ENCODE measurements around the gene ESYT1. TPM values are rescaled to one million over a fixed set of nuclear protein-coding genes. Genes with fewer than 3 reads are reported as not detected.

The ESYT1 gene
- total and polyA plus RNA-seq, 9 of the 15 experiments (the other 6 are each of a cell fraction or from before 2014, with no cell fraction given): 132 to 420 (median 164) TPM

DNA sequence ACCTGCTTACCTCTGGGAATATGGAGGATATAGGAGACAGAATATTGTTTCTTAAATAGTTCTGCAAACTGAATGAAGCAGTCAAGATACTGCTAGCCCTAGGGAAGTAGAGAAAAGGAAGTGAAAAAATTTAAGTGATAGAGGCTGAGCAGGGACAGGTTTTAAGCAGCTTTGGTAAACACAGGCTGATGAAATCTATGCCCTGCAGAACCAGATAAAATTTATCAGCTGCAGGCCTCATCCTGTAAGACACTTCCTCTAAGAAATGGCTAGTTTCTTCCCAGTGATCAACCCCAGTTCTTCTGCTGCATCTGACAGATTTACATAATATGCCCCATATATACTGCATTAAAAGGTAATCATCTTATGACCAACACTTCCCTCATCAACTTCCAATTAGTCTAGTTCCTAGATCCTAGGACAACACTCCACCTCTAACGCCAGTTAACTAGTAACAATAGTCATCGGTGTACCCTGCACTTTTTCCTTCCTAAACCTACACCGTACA is 1.3 kb upstream of the ESYT1 start (continued):
- TF ChIP-seq, protein P1, sequence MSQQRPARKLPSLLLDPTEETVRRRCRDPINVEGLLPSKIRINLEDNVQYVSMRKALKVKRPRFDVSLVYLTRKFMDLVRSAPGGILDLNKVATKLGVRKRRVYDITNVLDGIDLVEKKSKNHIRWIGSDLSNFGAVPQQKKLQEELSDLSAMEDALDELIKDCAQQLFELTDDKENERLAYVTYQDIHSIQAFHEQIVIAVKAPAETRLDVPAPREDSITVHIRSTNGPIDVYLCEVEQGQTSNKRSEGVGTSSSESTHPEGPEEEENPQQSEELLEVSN (IDR thresholded peaks at IDR 0.05; ENCODE audit: borderline replicate concordance in 1 of 2, extremely low read depth in 1 of 2, insufficient read depth in 1 of 2, insufficient read length in 1 of 2, low read depth in 1 of 2, low read length in 1 of 2, poor library complexity in 1 of 2, severe bottlenecking in 1 of 2): no peak
- TF ChIP-seq, protein P2, sequence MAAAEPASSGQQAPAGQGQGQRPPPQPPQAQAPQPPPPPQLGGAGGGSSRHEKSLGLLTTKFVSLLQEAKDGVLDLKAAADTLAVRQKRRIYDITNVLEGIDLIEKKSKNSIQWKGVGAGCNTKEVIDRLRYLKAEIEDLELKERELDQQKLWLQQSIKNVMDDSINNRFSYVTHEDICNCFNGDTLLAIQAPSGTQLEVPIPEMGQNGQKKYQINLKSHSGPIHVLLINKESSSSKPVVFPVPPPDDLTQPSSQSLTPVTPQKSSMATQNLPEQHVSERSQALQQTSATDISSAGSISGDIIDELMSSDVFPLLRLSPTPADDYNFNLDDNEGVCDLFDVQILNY (CRISPR knock-in tag; IDR thresholded peaks at IDR 0.05): no peak
- TF ChIP-seq NRF1 (conservative IDR thresholded peaks at IDR 0.05 in 1 of 2, IDR thresholded peaks at IDR 0.05 in 1 of 2): peak in 1 of 2 experiments; percentile 13; a peak in 2 of 4 replicates
- TF ChIP-seq SRSF1 (IDR thresholded peaks at IDR 0.05; ENCODE audit: low read depth, low read length): no peak
- TF ChIP-seq, protein P3, sequence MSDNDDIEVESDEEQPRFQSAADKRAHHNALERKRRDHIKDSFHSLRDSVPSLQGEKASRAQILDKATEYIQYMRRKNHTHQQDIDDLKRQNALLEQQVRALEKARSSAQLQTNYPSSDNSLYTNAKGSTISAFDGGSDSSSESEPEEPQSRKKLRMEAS (CRISPR knock-in tag; IDR thresholded peaks at IDR 0.05): no peak
- no peak for TF ChIP-seq BRCA1 (IDR thresholded peaks at IDR 0.05)
- no peak for TF ChIP-seq BRCA1 (CRISPR knock-in tag; IDR thresholded peaks at IDR 0.05)
- no peak for TF ChIP-seq ZNF354B (CRISPR knock-in tag; IDR thresholded peaks at IDR 0.05)
- TF ChIP-seq MLLT1 (IDR thresholded peaks at IDR 0.05): peak in 1 of 2 experiments; percentile 62; a peak in 2 of 4 replicates
- TF ChIP-seq POLR3G (IDR thresholded peaks at IDR 0.05; ENCODE audit: extremely low read depth, insufficient read length, insufficient replicate concordance): no peak
- TF ChIP-seq HLTF (IDR thresholded peaks at IDR 0.05): no peak
- TF ChIP-seq RAD51 (IDR thresholded peaks at IDR 0.05; ENCODE audit: borderline replicate concordance, low read depth): 0 out of 2 replicates have a peak, but pooled peaks have one; percentile 8
- TF ChIP-seq, protein P4, sequence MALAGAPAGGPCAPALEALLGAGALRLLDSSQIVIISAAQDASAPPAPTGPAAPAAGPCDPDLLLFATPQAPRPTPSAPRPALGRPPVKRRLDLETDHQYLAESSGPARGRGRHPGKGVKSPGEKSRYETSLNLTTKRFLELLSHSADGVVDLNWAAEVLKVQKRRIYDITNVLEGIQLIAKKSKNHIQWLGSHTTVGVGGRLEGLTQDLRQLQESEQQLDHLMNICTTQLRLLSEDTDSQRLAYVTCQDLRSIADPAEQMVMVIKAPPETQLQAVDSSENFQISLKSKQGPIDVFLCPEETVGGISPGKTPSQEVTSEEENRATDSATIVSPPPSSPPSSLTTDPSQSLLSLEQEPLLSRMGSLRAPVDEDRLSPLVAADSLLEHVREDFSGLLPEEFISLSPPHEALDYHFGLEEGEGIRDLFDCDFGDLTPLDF (CRISPR knock-in tag; IDR thresholded peaks at IDR 0.05): no peak
- TF ChIP-seq HMGN3 (IDR thresholded peaks at IDR 0.05; ENCODE audit: borderline replicate concordance, extremely low read depth, insufficient read length, low read depth, low read length): peak; percentile 91
- TF ChIP-seq CEBPG (CRISPR knock-in tag; IDR thresholded peaks at IDR 0.05): peak; percentile 80
- peak; percentile 80 to 87 for TF ChIP-seq CEBPG (tag; conservative IDR thresholded peaks at IDR 0.05 in 1 of 2, IDR thresholded peaks at IDR 0.05 in 1 of 2)
- no peak for TF ChIP-seq ARID2 (IDR thresholded peaks at IDR 0.05)
- no peak for TF ChIP-seq ZC3H4 (CRISPR knock-in tag; IDR thresholded peaks at IDR 0.05; ENCODE audit: borderline replicate concordance)
- no peak for TF ChIP-seq ZNF518B (CRISPR knock-in tag; IDR thresholded peaks at IDR 0.05)
- no peak for TF ChIP-seq ZNF253 (CRISPR knock-in tag; conservative IDR thresholded peaks at IDR 0.05)

All from K562 (cell line).